Keratinocyte (primary cell): Measurements from ENCODE around the gene PWWP2B. TPM values are rescaled to one million over a fixed set of nuclear protein-coding genes. Genes with fewer than 3 reads are reported as not detected.

Source experiments
- DNase-seq: peaks from one replicate; pipeline ENCODE4 v3.0.0-alpha.2; 2011; ENCODE audit warnings: low read depth, missing footprints, low spot score
- FAIRE-seq: peaks from 2 replicates; lab custom pipeline; 2011; peaks lifted over from hg19 to GRCh38; lab: Jason Lieb, UNC
- H2AFZ ChIP-seq: 2 replicates; pipeline ENCODE4 v1.6.0; 2012; ENCODE audit warnings: low read length, control low read depth, inconsistent platforms; ENCODE audit not compliant: control insufficient read depth
- H3K27ac ChIP-seq: 2 replicates; pipeline ENCODE4 v1.5.1; 2011; ENCODE audit warnings: low read length; ENCODE audit not compliant: control insufficient read depth, insufficient read depth
- H3K27me3 ChIP-seq: 3 replicates; pipeline ENCODE4 v1.6.0; 2011; ENCODE audit warnings: low read length; ENCODE audit not compliant: control insufficient read depth, insufficient read depth; ENCODE audit errors: extremely low read depth
- H3K36me3 ChIP-seq, 2 experiments: 2 replicates in 1 of 2; 3 replicates in 1 of 2; pipeline ENCODE4 v1.5.1; 2011; ENCODE audit warnings: low read length in 2 of 2, mild to moderate bottlenecking in 1 of 2; ENCODE audit not compliant: control insufficient read depth in 2 of 2, insufficient read depth in 2 of 2; ENCODE audit errors: extremely low read depth in 1 of 2
- H3K4me1 ChIP-seq: 3 replicates; pipeline ENCODE4 v1.5.1; 2011; ENCODE audit warnings: low read length; ENCODE audit not compliant: control insufficient read depth, insufficient read depth; ENCODE audit errors: extremely low read depth
- H3K4me2 ChIP-seq: 3 replicates; pipeline ENCODE4 v1.6.0; 2011; ENCODE audit warnings: low read depth, low read length; ENCODE audit not compliant: control insufficient read depth, insufficient read depth; ENCODE audit errors: extremely low read depth
- H3K4me3 ChIP-seq, 3 experiments: fragments of 200-600 bp in 1 of 3; sonication (generic) in 1 of 3; 2 replicates in 2 of 3; 3 replicates in 1 of 3; pipeline ENCODE4 v1.5.1; 2011 to 2016; ENCODE audit warnings: low read length in 3 of 3, mild to moderate bottlenecking in 3 of 3, control low read depth in 2 of 3, inconsistent platforms in 1 of 3, low read depth in 1 of 3, mixed read lengths in 1 of 3, mixed run types in 1 of 3, moderate library complexity in 1 of 3; ENCODE audit not compliant: control insufficient read depth in 2 of 3, insufficient read depth in 2 of 3; ENCODE audit errors: extremely low read depth in 1 of 3
- H3K79me2 ChIP-seq: 2 replicates; pipeline ENCODE4 v1.6.0; 2012; ENCODE audit warnings: low read length; ENCODE audit not compliant: control insufficient read depth, insufficient read depth
- H3K9ac ChIP-seq: 3 replicates; pipeline ENCODE4 v1.6.0; 2011; ENCODE audit warnings: low read length; ENCODE audit not compliant: control insufficient read depth, insufficient read depth; ENCODE audit errors: extremely low read depth
- H3K9me1 ChIP-seq: 3 replicates; pipeline ENCODE4 v1.6.0; 2011; ENCODE audit warnings: low read length; ENCODE audit not compliant: control insufficient read depth, insufficient read depth; ENCODE audit errors: extremely low read depth
- H3K9me3 ChIP-seq: 2 replicates; pipeline ENCODE4 v1.5.1; 2012; ENCODE audit warnings: low read depth, low read length; ENCODE audit not compliant: control insufficient read depth
- H4K20me1 ChIP-seq: 3 replicates; pipeline ENCODE4 v1.6.0; 2011; ENCODE audit warnings: low read length; ENCODE audit not compliant: control insufficient read depth, insufficient read depth; ENCODE audit errors: extremely low read depth
- CTCF ChIP-seq, 3 experiments: IDR thresholded peaks in 1 of 3; conservative IDR thresholded peaks in 1 of 3; optimal IDR thresholded peaks in 1 of 3; 2 replicates in 2 of 3; 3 replicates in 1 of 3; pipeline versions ENCODE3 to v1.5.1; 2011; ENCODE audit warnings: low read length in 3 of 3, mild to moderate bottlenecking in 3 of 3, moderate library complexity in 2 of 3, control low read depth in 1 of 3, inconsistent platforms in 1 of 3; ENCODE audit not compliant: insufficient read depth in 2 of 3; ENCODE audit errors: extremely low read depth in 1 of 3
- EZH2 ChIP-seq: IDR thresholded peaks from one replicate; pipeline ENCODE4 v1.6.1; 2012; ENCODE audit warnings: inconsistent platforms, mild to moderate bottlenecking, low read length, moderate library complexity
- dilution Hi-C: fragments of 300-500 bp; cut with MboI; formaldehyde crosslinking; loops from one replicate; pipeline ENCODE4 v1.7.0; 2020; ENCODE audit warnings: low sequenced_read_pairs; ENCODE audit not compliant: extremely low pct_ligation_motif_present
- polyA plus RNA-seq, 5 experiments: library from polyadenylated mRNA; depleted of rRNA in 3 of 5; stranded (reverse) in 3 of 5; stranded (forward) in 1 of 5; unstranded in 1 of 5; fragments of >200 nt; gene quantifications; 1 replicate in 1 of 5; 2 replicates in 3 of 5; 3 replicates in 1 of 5; pipeline versions ENCODE4 v1.2.1 to v1.2.3, GENCODE V29; 2011 to 2012; ENCODE audit warnings: missing spikeins in 2 of 5, low read depth in 1 of 5, low replicate concordance in 1 of 5

The PWWP2B gene
- polyA plus RNA-seq, 1 donor (not counting 4 experiments of a cell fraction or from before 2014, with no cell fraction given): 3.1 TPM

DNA sequence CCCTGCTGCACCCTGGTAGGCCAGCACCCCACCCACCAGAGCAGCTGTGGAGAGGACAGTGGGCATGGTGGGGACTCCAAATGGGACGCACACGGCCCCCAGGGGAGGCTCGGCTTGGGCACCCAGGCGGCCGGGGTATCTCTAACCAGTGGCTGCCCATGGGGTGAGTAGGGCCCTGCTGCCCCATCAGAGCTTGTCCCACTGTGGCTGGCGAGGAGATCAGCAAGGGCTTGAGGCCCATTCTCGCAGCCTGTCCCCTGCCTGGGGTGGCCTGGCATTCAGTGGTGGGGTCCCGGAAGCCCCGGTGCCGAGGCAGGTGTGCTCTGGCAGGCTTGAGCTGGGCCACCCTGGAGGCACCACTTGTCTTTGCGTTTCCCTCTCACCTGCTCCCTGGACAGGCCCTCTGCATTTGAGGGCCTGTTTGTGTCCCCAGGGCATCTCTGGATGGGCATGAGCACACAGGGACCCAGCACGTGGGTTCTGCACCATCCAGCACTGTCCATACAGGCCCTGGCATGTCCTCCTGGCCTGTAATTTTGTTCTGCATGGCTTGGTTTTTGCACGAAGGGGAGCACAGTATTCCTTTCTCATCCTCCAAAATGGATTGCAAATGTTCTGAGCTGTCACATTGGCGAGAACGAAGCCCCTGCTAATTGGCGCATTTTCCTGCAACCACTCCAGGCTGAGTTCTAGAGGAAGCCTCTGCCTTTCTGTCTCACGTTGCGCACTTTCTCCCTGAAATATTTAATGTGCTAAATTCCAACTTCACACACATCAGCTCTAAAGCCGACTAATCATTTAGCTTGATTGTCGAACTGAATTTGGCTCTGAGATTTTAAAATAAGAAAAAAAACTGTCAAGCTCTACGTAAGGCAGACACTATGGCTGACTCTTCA lies 27.2 kb downstream of the PWWP2B start:
- peak overlapping the region; percentile 33 for H3K4me2 ChIP-seq
- no peaks in the 10 kb centered on the region for H3K79me2 ChIP-seq
- TF ChIP-seq CTCF (optimal IDR thresholded peaks at IDR 0.05 in 1 of 3, IDR thresholded peaks at IDR 0.05 in 1 of 3, conservative IDR thresholded peaks at IDR 0.05 in 1 of 3; ENCODE audit: extremely low read depth in 1 of 3, insufficient read depth in 2 of 3, low read length in 3 of 3) (no peak), EZH2 (no peak)
- no peaks in the 10 kb centered on the region for H3K9me3 ChIP-seq
- H3K9ac ChIP-seq: no peak overlapping the region
- H3K27me3 ChIP-seq: no peaks in the 10 kb centered on the region
- DNase-seq (no peak), FAIRE-seq (peak; percentile 90)
- H4K20me1 ChIP-seq: no peaks in the 10 kb centered on the region
- dilution Hi-C loops: no loop called here
- no peaks in the 10 kb centered on the region for H3K36me3 ChIP-seq
- no peak overlapping the region for H3K27ac ChIP-seq
- no peaks in the 10 kb centered on the region for H3K9me1 ChIP-seq
- H2AFZ ChIP-seq: no peak overlapping the region
- H3K4me3 ChIP-seq: no peak overlapping the region
- H3K4me1 ChIP-seq: peaks cover 22% of the 10 kb centered on the region

DNA sequence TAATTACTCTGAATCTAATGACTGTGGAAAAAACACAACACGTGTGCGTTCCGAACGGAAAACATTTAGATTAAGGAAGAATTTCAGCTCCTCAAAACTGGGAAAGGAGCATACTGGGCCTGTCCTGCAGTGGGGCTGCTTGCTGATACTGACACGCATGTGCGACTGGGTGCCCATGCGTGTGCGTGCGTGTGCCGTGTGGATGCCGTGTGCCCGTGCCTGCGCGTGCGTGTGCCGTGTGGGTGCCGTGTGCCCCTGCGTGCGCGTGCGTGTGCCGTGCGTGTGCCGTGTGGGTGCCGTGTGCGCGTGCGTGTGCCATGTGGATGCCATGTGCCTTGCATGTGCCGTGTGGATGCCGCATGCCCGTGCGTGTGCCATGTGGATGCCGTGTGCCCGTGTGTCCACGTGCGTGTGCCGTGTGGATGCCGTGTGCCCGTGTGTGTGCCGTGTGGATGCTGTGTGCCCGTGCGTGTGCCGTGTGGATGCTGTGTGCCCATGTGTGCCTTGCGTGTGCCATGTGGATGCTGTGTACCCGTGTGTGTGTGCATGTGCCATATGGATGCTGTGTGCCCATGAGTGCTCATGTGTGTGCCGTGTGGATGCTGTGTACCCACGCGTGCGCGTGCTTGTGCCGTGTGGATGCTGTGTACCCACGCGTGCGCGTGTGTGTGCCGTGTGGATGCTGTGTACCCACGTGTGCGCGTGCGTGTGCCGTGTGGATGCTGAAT lies 28.2 kb downstream of the PWWP2B start:
- Histone ChIP-seq H3K9me1 (no peaks in the 10 kb centered on the region), H3K4me3 (no peak overlapping the region), H3K9me3 (no peaks in the 10 kb centered on the region), H3K4me2 (no peak overlapping the region), H3K27me3 (no peaks in the 10 kb centered on the region), H3K79me2 (no peaks in the 10 kb centered on the region), H3K9ac (no peak overlapping the region), H2AFZ (no peak overlapping the region), H3K27ac (no peak overlapping the region), H3K4me1 (peaks cover 22% of the 10 kb centered on the region), H4K20me1 (no peaks in the 10 kb centered on the region), H3K36me3 (no peaks in the 10 kb centered on the region)
- dilution Hi-C loops: no loop called here
- DNase-seq: no peak
- no peak for FAIRE-seq
- TF ChIP-seq EZH2 (no peak), CTCF (optimal IDR thresholded peaks at IDR 0.05 in 1 of 3, IDR thresholded peaks at IDR 0.05 in 1 of 3, conservative IDR thresholded peaks at IDR 0.05 in 1 of 3; ENCODE audit: extremely low read depth in 1 of 3, insufficient read depth in 2 of 3, low read length in 3 of 3) (no peak)
